CD4-positive, alpha-beta T cell (primary cell): ENCODE data around the gene KCNG3. TPM values are rescaled to one million over a fixed set of nuclear protein-coding genes. Genes with fewer than 3 reads are reported as not detected.

Experiments
- ATAC-seq: fragments of 200-7000 bp; cut with Tn5 transposase; one replicate; pipeline ENCODE4 v1.10.0; 2022; ENCODE audit warnings: mild to moderate bottlenecking; ENCODE audit not compliant: poor library complexity
- CTCF ChIA-PET: fragments of 350-600 bp; sonication (Branson Sonifier 250); formaldehyde crosslinking; loops from one replicate; lab custom pipeline; 2021; ENCODE audit warnings: antibody characterized with exemption, inconsistent platforms; lab: Charles Lee
- POLR2A ChIA-PET: fragments of 350-600 bp; sonication (Branson Sonifier 250); formaldehyde crosslinking; loops from one replicate; lab custom pipeline; 2021; ENCODE audit warnings: antibody characterized with exemption, inconsistent platforms; lab: Charles Lee
- DNase-seq, 14 experiments: peaks; one replicate each; pipeline ENCODE4 v3.0.0-alpha.2; 2013 to 2020; ENCODE audit warnings: mixed read lengths in 2 of 14
- H3K27ac ChIP-seq, 2 donors: one replicate each; pipeline versions ENCODE4 v1.5.1 to v1.7.0; 2013; ENCODE audit warnings: low read length in 2 of 2, low read depth in 1 of 2, mild to moderate bottlenecking in 1 of 2
- H3K27me3 ChIP-seq, 2 experiments: 1 replicate in 1 of 2; 2 replicates in 1 of 2; pipeline versions ENCODE4 v1.6.1 to v1.7.0; 2013; ENCODE audit warnings: low read length in 2 of 2, control low read depth in 1 of 2, mild to moderate bottlenecking in 1 of 2, moderate library complexity in 1 of 2; ENCODE audit not compliant: insufficient read depth in 2 of 2, control insufficient read depth in 1 of 2
- H3K36me3 ChIP-seq: one replicate; pipeline ENCODE4 v1.6.1; 2013; ENCODE audit warnings: low read length, control low read depth; ENCODE audit not compliant: insufficient read depth
- H3K4me1 ChIP-seq: one replicate; pipeline ENCODE4 v1.6.1; 2013; ENCODE audit warnings: low read length, control low read depth; ENCODE audit not compliant: insufficient read depth
- H3K4me3 ChIP-seq: one replicate; pipeline ENCODE4 v1.5.1; 2013; ENCODE audit warnings: mild to moderate bottlenecking, low read length, moderate library complexity
- H3K9me3 ChIP-seq, 2 experiments: 1 replicate in 1 of 2; 2 replicates in 1 of 2; pipeline versions ENCODE4 v1.6.1 to v1.7.0; 2013; ENCODE audit warnings: low read length in 2 of 2, mild to moderate bottlenecking in 2 of 2, control low read depth in 1 of 2, moderate library complexity in 1 of 2; ENCODE audit not compliant: control insufficient read depth in 1 of 2, insufficient read depth in 1 of 2
- H3K27ac Mint-ChIP-seq: one replicate; pipeline ENCODE4 v1.8.0; 2020; ENCODE audit warnings: mixed read lengths
- H3K27me3 Mint-ChIP-seq: one replicate; pipeline ENCODE4 v1.8.0; 2021; ENCODE audit warnings: mixed read lengths
- H3K36me3 Mint-ChIP-seq: one replicate; pipeline ENCODE4 v1.8.0; 2021; ENCODE audit warnings: low read depth, mixed read lengths
- H3K4me1 Mint-ChIP-seq: one replicate; pipeline ENCODE4 v1.8.0; 2021; ENCODE audit warnings: low read depth, mixed read lengths
- H3K4me3 Mint-ChIP-seq: one replicate; pipeline ENCODE4 v1.8.0; 2020; ENCODE audit warnings: mild to moderate bottlenecking, mixed read lengths
- H3K9me3 Mint-ChIP-seq: one replicate; pipeline ENCODE4 v1.8.0; 2020; ENCODE audit warnings: mixed read lengths
- intact Hi-C, 2 experiments: fragments of 100-400 bp; cut with DNase I in 1 of 2; cut with micrococcal nuclease in 1 of 2; formaldehyde crosslinking; loops; one replicate each; pipeline versions ENCODE4 v1.15.1 to v1.9.0; 2023 to 2025; cut with DNase I, micrococcal nuclease
- total RNA-seq, 174 experiments: library from RNA in 2 of 174; stranded (reverse) in 2 of 174; gene quantifications; one replicate each; pipeline ENCODE4 v1.2.3 and lab custom pipeline; 2021 to 2026
- TF ChIP-seq, protein P1 (sequence below): fragments of 200-600 bp; IDR thresholded peaks from one replicate; pipeline ENCODE4 v1.8.0; 2022; ENCODE audit warnings: antibody characterized with exemption, mild to moderate bottlenecking

The KCNG3 gene
- total RNA-seq, 2 experiments from 2014 or later = 0.25 to 0.49 TPM

DNA sequence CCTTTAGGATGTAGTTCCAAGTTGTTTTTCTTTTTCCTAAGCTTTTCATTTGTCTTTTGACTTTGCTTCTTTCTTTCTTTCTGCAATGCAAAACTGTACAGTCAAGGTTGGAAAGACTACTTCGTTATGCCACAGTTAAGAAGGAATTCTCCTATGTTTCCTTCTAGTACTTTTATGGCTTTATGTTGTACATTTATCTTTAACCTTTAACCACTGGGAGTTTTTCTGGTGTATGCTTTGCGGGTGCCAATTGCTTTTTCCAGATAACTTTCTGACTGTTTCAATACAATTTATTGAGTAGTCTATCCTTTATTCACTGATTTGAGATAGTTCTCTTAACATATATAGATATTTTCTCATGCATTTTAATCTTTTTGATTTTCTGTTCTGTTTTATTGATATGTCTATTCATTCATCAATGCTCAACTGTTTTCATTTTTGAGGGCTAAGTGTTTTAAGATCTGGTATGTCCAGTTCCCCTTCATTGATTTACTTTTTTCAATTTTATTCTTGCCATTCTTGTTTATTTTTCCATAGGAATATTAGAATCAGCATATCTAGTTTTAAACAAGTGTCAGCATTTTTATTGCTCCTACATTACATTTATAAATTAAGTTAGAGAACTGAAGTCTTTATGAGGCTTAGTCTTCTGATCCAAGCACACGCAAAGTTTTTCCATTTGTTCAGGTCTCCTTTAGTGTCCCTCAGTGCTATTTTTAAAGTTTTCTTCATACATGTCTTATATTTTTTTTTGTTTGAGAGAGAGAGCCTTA is 82.9 kb downstream of the KCNG3 start:
- TF ChIP-seq, protein P1, sequence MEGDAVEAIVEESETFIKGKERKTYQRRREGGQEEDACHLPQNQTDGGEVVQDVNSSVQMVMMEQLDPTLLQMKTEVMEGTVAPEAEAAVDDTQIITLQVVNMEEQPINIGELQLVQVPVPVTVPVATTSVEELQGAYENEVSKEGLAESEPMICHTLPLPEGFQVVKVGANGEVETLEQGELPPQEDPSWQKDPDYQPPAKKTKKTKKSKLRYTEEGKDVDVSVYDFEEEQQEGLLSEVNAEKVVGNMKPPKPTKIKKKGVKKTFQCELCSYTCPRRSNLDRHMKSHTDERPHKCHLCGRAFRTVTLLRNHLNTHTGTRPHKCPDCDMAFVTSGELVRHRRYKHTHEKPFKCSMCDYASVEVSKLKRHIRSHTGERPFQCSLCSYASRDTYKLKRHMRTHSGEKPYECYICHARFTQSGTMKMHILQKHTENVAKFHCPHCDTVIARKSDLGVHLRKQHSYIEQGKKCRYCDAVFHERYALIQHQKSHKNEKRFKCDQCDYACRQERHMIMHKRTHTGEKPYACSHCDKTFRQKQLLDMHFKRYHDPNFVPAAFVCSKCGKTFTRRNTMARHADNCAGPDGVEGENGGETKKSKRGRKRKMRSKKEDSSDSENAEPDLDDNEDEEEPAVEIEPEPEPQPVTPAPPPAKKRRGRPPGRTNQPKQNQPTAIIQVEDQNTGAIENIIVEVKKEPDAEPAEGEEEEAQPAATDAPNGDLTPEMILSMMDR = no peak
- no peak for DNase-seq
- H3K27ac ChIP-seq = no peak overlapping the region
- no peak overlapping the region for H3K4me3 ChIP-seq
- peaks cover 4 to 11% of the 10 kb centered on the region in 2 experiments for H3K9me3 ChIP-seq
- H3K36me3 ChIP-seq = no peaks in the 10 kb centered on the region
- Mint-ChIP-seq H3K27me3 (no peaks in the 10 kb centered on the region), H3K9me3 (peaks cover 8% of the 10 kb centered on the region), H3K36me3 (peaks cover 7% of the 10 kb centered on the region), H3K27ac (no peak overlapping the region), H3K4me1 (no peaks in the 10 kb centered on the region), H3K4me3 (no peak overlapping the region)
- H3K27me3 ChIP-seq = peaks cover 0 to 2% of the 10 kb centered on the region in 2 experiments
- no peaks in the 10 kb centered on the region for H3K4me1 ChIP-seq
- ChIA-PET POLR2A (no interaction called here), CTCF (no interaction called here)
- ATAC-seq = no peak
- intact Hi-C loops = no loop called here

DNA sequence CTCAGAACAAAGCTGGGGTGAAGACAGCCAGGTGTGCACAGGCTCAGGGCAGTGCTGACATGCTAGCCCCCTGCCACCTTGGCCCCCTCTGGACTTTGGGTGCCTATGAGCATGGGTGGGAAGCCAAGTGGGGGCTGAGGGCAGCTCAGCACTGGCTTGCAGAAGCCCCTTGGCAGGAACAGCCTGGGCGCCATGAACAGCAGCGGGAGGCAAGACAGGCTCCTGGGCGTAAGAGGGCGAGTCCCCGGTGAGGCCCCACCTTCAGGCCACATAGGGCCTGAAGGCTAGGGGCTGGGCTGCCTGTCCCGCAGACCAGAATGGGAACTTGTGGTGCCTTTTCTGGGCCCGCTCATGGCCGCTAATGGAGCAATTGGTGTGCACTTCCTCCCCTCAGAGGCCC is 85.8 kb downstream of the KCNG3 start:
- no peaks in the 10 kb centered on the region for H3K9me3 Mint-ChIP-seq
- intact Hi-C loops = no loop called here

DNA sequence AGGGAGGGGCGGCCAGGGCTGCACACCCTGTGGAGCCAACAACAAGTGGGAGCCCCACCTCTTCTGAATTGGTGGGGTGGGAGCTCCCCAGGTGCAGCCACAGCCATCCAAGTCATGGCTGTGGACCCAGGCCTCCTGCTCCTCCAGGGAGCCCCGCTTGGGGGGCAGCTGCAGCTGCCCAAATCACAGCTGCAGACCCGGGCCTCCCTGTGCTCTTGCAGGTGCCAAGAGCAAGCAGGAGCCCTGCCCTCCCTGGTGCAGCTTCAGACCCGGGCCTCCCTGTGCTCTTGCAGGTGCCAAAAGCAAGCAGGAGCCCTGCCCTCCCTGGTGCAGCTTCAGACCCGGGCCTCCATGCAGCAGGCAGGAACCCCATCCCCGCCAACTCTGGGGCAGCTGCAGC is 86.3 kb downstream of the KCNG3 start:
- H3K27ac ChIP-seq = no peak overlapping the region
- DNase-seq = no peak
- no peaks in the 10 kb centered on the region for H3K4me1 ChIP-seq
- TF ChIP-seq, protein P1 = no peak
- Mint-ChIP-seq H3K27ac (no peak overlapping the region), H3K27me3 (no peaks in the 10 kb centered on the region), H3K9me3 (no peaks in the 10 kb centered on the region), H3K36me3 (no peaks in the 10 kb centered on the region), H3K4me1 (no peaks in the 10 kb centered on the region), H3K4me3 (no peak overlapping the region)
- ChIA-PET CTCF (no interaction called here), POLR2A (no interaction called here)
- no peak overlapping the region for H3K4me3 ChIP-seq
- H3K9me3 ChIP-seq = peaks cover 0 to 11% of the 10 kb centered on the region in 2 experiments
- H3K27me3 ChIP-seq = no peaks in the 10 kb centered on the region
- ATAC-seq = no peak
- H3K36me3 ChIP-seq = no peaks in the 10 kb centered on the region
- intact Hi-C loops = no loop called here

More for the DNA sequence above, 85.8 kb downstream of the KCNG3 start:
- POLR2A ChIA-PET = no interaction called here
- Histone ChIP-seq H3K27ac (no peak overlapping the region), H3K9me3 (peaks cover 0 to 11% of the 10 kb centered on the region in 2 experiments), H3K4me3 (no peak overlapping the region), H3K4me1 (no peaks in the 10 kb centered on the region), H3K27me3 (no peaks in the 10 kb centered on the region), H3K36me3 (no peaks in the 10 kb centered on the region)
- TF ChIP-seq, protein P1 = no peak
- CTCF ChIA-PET = no interaction called here
- no peaks in the 10 kb centered on the region for H3K27me3 Mint-ChIP-seq
- no peak overlapping the region for H3K4me3 Mint-ChIP-seq
- H3K27ac Mint-ChIP-seq = no peak overlapping the region
- DNase-seq (no peak), ATAC-seq (no peak)
- H3K4me1 Mint-ChIP-seq = no peaks in the 10 kb centered on the region
- H3K36me3 Mint-ChIP-seq = no peaks in the 10 kb centered on the region
